SKM-1 (cell line): ENCODE data around the gene PDAP1.
"Not testable (repeated sequence)": the region's sequence is repeated elsewhere in the genome, so short reads cannot be mapped to it uniquely, and the experiment has no call there.

Experiments used
- DNase-seq: peaks from one replicate; lab custom pipeline; 2025; ENCODE audit not compliant: unreplicated experiment; lab: John Stamatoyannopoulos, UW

The PDAP1 gene, protein sequence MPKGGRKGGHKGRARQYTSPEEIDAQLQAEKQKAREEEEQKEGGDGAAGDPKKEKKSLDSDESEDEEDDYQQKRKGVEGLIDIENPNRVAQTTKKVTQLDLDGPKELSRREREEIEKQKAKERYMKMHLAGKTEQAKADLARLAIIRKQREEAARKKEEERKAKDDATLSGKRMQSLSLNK

DNA sequence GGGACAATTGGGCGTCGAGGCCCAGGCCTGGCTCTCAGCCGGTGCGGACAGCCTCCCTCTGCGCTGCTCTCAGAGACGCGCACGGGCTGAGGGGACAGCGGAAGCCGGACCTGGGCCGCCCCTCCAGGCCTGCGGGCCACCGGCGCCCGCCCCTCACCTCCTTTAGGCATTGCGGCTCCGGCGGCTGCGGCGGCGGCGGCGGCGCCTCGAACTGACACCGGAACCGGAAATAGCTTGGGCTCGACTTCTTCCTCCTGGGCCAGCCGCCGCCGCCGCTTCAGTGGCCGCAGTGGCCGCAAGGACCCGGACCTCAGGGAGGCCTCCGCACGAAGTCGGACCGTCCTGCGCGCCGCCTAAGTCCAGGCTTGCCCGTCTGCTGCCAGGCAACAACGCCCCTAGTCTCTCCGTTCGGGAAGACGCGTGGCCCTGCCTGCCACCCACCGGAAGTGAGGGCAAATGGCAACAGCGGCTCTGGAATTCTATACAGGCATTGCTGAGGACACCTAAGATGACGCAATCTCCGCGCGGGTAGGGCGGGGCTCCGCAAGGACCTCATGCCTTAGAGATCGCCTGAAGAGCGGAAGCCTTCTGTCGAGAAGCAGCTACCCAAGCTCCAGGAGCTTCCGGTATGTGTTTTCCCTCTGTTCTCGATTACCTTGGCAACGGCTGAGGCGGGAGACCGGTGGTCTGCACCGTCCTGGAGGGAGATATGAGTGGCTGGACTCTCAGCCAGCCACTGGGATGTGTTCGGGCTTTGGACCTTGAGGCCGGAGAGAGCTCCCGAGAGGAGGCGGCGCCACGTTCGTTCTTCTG is at the start of gene PDAP1, which contains the start of gene BUD31:
TSS of gene PDAP1 (minus strand) at position 219 of the 813 bp plus-strand sequence. CDS start at position 170, 49 bp downstream.
TSS of gene BUD31 (plus strand) at position 591 of the 813 bp plus-strand sequence. CDS start 2,124 bp downstream, outside the sequence.
- DNase-seq: peak; percentile 86

DNA sequence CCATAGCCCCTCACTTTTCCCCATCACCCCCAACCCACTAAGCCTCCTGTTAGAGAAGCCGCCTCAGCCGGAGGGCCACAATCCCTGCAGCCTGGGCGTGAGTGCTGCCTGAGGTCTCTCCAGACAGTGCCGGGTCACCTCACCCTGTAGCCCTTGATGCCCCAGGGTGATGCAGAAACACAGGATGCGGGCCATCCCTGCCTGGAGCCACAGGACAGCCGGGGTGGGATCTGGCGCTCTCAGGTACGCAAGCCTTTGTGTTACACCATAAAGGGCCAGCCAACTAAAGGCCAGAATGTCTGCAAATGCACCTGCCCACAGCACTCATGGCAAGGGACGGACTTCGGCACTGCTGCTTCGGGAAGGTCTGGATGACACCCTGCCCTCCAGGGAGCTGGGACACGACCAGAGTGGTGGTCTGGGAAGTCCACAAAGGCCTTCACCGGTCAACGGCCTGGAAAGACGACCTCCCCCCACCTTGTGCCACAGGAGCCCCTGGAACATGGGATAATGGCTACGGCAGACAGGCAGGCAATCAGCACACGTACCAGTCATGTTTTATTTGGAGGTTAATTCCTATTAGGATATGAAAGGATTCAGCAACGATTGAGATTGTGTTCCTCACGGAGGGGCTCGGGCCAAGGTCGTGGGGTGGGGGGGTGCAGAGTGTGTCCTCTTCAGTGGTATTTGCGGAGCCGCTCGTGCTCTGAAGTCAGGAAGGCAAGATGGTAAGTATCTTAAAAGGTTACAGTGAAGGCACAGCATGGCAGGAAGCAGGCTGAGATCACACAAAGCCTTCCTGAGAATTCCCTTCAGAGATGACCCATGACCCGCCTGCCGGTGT is 49.5 kb upstream of the PDAP1 start:
- DNase-seq: no peak

DNA sequence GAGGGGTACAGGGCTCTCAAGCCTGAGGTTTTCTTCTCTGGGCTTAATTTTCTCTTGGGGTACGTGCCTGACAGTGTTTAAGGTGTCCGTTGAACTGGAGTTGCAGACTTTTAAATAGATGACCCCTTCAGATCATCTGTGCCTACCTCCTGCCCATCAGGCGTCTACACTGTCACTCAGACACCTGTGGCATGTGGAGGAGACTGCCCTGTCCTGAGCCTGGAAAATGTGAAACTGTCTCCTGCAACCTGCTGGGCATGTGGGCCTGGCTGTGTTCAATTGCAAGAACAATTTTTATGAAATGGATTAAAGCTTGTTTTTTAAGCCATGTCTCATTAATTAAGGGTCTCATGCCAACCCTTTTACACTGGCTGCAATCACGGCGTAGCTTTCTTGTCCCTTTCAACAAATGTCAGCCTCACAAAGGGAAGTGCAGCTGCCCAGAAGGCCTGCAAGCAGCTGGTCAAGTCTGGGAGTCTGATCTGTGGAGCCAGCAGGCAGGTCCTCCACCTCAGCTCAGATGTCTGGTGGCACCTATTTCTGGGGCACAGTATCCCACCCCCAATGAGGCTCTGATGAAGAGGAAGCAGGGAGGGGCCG is 48.8 kb upstream of the PDAP1 start:
- DNase-seq: no peak

DNA sequence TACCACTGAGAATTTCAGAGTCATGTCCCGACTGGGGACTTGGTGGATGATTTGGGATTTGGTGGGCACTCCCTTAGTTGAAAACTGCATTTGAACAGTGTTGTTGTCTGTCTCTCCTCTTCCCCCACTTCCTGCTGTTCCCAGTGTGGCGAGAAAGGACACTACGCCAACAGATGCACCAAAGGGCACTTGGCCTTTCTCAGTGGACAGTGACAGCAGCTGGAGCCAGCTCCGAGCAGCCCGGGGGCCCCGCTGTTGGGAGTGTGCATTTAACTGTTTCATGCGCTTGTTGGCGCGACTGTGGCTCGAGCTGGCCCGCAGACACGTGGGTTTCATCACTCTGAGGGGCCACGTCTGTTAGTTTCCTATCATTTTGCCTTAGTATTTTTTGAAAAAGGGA is 47.9 kb upstream of the PDAP1 start:
- no peak for DNase-seq

DNA sequence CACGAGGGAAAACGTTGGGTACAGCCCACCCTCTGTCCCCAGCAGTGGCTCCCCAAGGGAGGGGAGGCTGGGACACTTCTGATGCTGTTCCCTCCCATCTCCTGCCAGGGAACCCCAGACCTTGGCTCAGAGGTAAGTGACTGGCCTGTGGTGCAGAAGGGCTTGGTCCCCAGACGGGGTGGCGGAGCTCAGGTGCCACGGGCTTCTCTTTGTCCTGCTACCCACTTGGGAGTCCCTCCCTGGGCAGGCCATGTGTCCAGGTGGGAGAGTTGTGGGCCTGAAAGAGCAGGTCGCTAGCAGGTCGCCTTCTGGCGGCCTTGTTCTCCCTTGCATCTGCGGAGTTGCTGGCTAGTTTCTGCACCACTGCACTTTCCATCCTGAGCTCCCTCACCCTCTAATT is 47.5 kb upstream of the PDAP1 start:
- DNase-seq: no peak

DNA sequence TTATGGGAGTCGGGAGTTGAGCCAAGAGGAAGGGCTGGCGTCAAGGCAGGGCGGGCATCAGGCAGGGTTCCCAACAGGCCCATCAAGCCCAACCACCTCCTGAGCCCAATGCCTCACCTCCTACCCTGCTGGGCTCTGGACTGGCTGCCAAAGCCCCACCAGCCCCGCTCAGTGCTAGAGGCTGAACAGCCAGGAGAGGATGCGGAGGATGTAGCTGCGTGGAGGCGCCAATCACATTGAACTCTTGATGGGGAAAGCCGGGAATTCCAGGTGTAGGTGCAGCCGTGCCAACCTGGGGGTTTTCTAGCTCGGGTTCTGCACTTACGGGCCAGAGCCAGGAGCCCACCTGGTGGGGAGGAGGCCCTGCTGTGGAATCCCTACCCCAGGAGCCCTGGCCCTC is 44.7 kb upstream of the PDAP1 start:
- DNase-seq: no peak

DNA sequence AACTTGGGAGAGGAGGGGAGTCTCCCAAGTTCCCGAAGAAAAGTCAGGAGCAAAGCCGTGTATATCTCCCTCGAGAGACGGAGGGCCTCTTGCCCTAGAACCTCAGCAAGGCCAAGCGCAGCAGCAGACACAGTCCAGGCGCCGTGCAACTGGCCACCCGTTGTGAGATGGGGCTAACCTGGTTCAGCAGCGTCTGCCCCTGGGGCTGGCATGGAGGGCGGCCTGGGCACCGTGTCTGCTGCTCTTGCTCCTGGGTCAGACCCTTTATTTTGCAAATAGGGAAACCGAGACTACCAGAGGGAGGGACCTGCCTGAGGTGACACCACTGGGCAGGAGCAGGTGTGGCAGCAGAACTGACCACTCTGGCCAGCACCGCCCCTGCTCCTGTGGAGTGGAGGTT is 44.1 kb upstream of the PDAP1 start:
- no peak for DNase-seq

DNA sequence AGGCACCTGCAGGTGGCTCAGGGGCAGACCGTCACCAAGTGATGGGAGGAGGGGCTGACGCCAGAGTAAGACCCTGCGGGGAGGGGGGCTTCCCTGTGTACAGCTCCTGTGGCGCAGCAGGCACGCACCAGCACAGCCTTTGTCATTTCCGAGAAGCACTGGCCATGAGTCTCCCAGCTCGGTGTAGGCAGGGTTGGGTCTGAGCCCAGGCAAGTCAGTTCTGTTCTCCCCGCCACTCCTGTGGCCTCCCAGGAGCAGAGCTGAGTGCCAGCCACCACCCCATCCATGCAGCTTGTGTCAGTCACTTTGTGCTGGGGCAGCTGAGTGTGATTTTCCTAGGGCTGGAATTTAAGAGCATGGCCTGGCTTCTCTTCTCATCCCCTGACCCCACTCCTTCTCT is 43.5 kb upstream of the PDAP1 start:
- no peak for DNase-seq

DNA sequence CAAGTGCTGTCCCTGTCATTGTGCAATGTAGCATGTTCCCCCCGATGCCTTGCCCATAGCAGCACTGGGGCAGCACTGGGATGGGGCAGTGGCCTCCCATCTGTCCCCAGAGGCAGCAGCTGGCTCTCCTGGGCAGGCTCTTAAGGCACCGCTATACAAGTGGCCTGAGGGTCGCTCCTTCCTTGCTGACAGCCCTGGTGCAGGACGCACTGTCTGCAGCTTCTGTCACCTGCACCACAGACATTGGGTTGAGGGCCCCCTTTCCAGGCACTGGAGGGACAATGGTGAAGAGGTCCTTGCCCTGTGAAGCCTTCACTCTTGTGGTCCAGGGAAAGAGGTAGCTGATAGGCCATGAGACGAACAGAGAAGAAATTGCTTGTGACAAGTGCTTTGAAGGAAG is 40.9 kb upstream of the PDAP1 start:
- no peak for DNase-seq

DNA sequence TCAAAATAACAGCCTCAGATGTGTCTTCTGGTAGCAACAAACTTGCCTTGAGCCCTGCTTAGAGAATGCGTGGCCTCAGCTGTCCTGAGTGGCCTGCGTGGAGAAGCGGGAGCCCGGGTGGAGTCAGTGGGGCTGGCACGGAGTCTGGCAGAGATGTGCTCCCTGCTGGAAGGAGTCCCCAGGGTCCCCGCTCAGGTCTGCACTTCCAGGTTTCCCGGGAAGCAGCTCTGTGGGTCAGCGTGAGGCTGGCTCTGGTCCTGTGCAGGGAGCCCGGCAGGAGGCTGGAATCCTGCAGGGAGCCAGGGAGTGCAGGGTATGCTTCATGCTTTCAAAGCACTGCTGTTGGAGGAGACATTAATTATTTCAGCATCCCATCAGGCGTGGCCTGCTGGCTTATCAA is 40.5 kb upstream of the PDAP1 start:
- no peak for DNase-seq

DNA sequence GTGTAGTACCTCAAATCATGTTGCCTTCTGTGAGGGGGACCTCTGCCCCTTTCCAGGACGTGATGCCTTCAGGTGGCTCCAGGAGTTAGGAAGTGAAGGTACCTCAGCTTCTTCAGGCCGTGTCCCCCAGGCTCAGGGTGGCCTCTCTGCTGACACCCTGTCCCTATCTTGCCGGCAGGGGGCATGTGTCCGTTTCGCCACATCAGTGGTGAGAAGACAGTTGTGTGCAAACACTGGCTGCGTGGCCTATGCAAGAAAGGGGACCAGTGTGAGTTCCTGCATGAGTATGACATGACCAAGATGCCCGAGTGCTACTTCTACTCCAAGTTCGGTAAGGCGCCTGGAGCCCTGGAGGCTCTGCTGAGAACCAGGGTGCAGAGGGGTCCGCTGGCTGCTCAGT is 39.5 kb upstream of the PDAP1 start:
- DNase-seq: no peak

DNA sequence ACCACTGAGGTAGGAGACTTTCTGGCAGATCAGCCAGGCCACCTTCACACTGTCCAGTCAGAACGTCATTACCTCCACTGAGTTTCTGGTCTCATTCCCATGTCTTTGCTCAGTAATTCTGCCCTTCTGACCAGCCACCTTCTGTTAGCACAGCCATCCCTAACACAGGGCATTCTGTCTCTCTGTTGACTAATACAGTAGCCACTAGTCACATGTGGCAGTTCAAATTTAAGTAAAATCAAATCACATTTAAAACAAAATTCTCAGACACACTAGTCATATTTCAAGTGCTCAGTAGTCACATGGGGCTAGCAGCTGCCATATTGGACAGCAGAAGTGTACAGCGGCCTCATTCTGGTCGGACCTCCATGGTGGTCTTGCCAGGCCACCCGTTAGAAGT is 37.7 kb upstream of the PDAP1 start:
- DNase-seq: no peak

DNA sequence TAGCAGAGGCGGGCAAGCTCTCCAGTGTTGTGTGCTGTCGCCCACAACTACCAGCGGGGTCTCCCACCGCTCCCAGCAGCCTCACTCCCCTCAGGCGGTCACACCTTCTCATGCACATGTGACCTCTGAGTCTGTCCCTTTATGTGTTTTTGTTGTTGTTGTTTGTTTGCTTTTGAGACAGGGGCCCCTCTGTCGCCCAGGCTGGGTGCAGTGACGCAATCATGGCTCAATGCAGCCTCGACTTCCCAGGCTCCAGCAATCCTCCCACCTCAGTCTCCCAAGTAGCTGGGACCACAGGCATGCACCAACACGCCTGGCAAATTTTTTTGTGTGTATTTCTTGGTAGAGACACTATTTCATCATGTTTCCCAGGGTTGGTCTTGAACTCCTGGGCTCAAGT is 31.8 kb upstream of the PDAP1 start:
- no peak for DNase-seq

DNA sequence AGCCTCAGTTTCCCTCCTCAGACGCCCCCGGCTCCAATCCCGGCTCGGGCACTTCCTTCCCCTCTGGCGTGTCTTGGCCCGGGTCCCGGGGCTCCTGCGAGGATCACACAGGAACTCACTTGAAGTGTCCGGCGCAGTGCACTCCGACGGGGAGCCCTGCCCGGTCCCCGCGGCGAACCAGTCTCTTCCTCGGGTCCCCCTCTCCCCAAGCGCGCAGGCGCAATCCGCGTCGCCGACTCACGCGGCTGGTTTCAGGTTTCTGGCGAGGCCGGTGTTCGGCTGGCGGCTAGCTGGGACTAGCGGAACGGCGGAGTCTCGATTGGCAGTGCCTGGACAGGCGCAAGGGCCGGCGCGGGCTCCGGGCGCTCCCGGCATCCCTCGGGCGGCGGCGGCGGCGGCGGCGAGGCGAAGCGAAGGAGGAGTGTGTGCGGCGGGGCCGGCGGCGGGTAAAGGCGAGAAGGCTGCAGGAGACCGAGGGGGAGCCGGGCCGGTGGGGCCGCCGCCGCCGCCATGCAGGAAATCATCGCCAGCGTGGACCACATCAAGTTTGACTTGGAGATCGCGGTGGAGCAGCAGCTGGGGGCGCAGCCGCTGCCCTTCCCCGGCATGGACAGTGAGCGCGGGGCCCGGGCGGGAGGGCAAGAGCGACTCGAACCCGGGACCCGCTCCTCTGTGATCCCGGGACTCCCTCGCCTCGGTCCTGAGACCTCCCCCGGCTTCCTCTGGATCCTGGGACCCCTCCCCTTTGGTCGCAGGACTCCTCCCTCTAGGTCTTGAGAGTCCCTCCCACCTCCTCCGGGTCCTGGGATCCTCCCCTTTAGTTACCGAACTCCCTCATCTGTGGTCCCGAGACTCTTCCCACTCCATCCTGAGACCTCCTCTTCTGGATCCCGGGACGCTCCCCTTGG is 30.4 kb upstream of the PDAP1 start, which contains the start of the genes CPSF4 and PTCD1:
TSS of gene CPSF4 (plus strand) at position 371 of the 908 bp plus-strand sequence. CDS start at position 511, 140 bp downstream.
TSS of gene PTCD1 (minus strand) at position 226 of the 908 bp plus-strand sequence. CDS start 3,556 bp downstream, outside the sequence.
- peak; percentile 88 for DNase-seq

DNA sequence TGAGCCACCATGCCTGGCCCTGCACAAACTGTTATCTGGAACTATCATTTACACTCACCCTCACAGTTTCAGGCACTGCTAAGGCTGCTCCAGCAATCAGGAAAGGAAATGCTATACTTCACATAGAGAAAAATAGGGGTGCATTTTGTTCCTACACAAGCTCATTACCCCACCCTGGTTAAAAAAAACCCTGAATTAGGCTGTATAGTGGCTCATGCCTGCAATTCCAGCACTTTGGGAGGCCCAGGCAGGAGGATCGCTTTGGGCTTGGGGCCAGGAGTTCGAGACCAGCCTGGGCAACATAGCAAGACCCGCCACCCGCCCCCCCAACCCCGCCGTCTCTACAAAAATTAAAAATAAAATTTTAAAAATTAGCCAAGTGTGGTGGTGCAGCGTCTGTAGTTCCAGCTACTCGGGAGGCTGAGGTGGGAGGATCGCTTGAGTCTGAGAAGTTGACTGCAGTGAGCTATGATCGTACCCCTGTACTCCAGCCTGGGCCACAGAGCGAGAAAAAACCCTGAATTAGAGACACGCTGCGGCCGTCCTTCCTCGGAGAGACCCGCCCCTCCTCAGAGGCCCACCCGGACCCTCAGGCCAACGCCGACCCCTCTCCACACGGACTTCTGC is 29.7 kb upstream of the PDAP1 start:
- no peak for DNase-seq

DNA sequence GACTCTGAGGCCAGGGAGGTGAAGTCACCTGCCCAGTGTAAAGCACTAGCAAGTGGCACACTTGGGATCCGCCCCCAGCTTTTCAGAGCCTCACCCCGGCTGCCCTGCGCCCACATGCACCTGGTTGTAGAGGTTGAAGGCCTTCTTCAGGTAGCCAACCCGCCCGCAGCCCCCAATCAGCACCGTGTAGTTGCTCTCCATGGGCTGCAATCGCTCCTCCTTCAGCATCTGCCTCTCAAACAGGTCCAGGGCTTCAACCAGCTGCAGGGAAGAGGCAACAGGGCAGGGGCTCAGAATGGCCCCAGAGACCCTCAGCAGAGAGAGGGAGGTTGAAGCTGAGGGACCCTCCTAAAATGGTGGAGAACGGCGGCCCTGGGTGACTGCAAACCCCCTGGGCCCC is 24.8 kb upstream of the PDAP1 start:
- DNase-seq: no peak

DNA sequence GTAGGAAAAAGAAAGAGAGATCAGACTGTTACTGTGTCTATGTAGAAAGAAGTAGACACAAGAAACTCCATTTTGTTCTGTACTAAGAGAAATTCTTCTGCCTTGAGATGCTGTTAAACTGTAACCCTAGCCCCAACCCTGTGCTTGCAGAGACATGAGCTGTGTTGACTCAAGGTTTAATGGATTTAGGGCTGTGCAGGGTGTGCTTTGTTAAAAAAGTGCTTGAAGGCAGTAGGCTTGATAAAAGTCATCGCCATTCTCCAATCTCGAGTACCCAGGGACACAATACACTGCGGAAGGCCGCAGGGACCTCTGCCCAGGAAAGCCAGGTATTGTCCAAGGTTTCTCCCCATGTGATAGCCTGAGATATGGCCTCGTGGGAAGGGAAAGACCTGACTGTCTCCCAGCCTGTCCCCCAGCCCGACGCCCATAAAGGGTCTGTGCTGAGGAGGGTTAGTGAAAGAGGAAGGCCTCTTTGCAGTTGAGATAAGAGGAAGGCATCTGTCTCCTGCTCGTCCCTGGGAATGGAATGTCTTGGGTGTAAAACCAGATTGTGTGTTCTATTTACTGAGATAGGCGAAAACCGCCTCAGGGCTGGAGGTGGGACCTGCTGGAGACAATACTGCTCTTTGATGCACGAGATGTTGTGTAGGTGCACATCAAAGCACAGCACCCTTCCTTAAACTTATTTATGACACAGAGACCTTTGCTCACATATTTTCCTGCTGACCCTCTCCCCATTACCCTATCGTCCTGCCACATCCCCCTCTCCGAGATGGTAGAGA is 23.6 kb upstream of the PDAP1 start:
- DNase-seq: not testable (repeated sequence)

DNA sequence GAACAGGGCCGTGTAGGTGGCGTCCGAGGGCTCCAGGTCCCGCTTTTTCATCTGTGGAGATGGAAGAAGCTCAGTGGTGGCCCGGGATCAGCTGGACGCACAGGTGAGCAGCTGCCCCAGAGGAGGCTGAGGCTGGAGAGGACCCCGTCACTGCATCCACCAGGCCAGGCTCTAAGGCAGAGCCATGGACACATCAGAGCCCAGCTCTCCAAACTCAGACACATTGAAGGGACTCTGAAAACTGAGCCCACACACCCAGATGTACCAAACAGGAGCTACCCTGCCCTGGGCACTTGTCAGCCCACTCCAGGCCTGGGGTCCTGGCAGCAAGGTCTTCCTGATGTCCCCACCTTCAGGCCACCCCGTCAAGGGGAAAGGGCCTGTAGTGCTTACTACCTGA is 21.4 kb upstream of the PDAP1 start:
- no peak for DNase-seq
